COLO668 (cell line): ENCODE measurements around the gene SYP.

Experiments used
- DNase-seq: peaks from one replicate; lab custom pipeline; 2025; ENCODE audit not compliant: unreplicated experiment; lab: John Stamatoyannopoulos, UW

SYP gene

GRCh38 chrX:49199906-49200771, at the start of gene SYP:
SYP (minus strand) TSS chrX:49200193; CDS start chrX:49200186, 7 bp downstream.
- peak; percentile 91 for DNase-seq

GRCh38 chrX:49249616-49250015, 49.6 kb upstream of the SYP start:
- no peak for DNase-seq

DNA sequence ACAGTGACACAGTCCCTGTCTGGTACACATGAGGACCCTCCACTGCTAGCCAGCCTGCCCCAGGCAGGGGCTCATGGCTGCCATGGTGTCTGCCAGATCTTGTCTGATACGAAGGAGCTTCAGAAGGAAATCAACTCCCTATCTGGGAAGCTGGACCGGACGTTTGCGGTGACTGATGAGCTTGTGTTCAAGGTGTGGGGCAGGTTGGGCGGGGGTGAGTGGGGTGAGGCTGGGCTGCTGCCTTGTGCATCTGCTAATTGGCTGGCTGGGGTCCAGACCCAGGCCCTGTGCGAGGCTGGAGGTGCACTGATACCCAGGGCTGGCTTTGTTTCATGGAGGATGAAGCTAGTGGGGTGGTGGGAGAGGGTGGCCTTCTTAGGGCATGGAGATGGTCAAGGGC, 49.1 kb upstream of the SYP start:
- no peak for DNase-seq

DNA sequence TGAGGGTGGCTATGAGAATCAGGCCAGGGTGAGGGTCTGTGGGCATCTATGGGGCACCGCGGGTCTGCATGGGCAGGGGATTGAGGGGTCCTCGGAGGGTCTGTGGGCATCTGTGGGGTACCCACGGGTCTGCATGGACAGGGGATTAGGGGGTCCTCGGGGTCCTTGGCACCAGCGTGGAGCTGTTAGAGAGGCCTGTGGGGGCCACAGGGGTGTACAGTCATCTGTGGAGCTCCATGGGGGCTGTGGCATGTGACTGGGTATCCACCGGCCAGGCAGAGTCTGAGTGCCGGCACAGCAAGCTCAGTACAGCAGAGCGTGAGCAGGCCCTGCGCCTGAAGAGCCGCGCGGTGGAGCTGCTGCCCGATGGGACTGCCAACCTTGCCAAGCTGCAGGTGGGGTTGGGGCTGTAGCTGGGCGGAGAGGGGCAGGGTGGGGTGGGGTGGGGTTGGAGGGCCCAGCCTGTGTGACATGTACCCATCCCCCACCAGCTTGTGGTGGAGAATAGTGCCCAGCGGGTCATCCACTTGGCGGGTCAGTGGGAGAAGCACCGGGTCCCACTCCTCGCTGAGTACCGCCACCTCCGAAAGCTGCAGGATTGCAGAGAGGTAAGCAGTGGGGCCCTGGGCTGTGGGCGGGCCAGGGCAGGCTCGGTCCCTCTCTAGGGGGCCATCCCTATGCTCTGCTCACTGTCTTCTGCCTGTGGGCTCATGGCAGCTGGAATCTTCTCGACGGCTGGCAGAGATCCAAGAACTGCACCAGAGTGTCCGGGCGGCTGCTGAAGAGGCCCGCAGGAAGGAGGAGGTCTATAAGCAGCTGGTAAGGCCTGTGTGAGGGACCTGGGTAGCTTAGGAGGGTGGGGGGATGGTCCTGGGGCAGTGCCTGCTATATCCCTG, 48.2 kb upstream of the SYP start:
- DNase-seq: no peak

DNA sequence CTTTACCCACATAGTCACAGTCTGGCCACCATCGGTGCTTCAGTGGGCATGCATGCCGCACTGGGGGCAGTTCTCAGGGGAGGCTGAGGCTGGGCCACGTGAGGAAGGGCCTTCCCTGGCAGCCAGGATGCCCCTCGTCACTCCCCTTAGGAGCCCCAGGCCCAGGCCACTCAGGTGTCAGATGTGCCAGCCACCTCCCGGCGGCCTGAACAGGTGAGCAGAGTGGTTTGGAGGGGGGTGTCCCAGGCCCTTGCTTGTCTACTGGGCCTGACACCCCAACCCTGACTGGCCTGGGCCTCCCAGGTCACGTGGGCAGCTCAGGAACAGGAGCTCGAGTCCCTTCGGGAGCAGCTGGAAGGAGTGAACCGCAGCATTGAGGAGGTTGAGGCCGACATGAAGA, 47.4 kb upstream of the SYP start:
- DNase-seq: no peak

- no peak for DNase-seq
Observed at GRCh38 chrX:49246541-49246940, 46.5 kb upstream of the SYP start.

DNA sequence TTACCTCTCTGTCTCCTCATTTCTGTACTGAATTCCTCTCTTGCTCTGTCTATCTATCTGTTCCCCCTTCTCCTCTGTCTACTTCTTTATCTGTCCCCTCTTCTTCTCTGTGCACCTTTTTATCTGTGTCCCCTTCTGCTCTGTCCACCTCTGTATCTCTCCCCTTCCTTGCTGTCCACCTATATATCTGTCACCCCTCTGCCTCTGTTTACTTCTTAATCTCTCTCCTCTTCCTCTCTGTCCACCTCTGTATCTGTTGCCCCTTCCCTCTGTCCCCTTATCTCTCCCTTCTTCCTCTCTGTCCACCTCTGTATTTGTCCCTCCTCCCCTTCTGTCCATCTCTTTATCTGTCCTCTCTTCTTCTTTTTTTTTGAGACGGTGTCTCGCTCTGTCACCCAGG, 44.2 kb upstream of the SYP start:
- DNase-seq: no peak

GRCh38 chrX:49243166-49243565, 43.2 kb upstream of the SYP start:
- DNase-seq: no peak

GRCh38 chrX:49242545-49243066, 42.6 kb upstream of the SYP start:
- no peak for DNase-seq

DNA sequence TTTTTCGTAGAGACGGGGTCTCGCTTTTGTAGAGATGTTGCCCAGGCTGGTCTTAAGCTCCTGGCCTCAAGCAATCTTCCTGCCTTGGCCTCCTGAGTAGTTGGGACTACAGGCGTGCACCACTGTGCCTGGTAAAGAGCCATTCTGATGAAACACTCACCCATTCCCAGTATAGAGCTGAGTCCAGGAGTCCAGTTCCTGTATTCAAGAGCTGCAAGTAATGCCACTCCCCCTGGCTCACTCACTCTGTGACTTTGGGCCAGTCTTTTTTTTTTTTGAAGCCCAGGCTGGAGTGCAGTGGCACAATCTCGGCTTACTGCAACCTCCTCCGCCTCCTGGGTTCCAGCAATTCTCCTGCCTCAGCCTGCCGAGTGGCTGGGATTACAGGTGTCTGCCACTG, 38.7 kb upstream of the SYP start:
- no peak for DNase-seq

- DNase-seq: no peak
Observed at GRCh38 chrX:49237060-49237459, 37.1 kb upstream of the SYP start.

- no peak for DNase-seq
Observed at GRCh38 chrX:49233887-49234555, 34.0 kb upstream of the SYP start.

- no peak for DNase-seq
Observed at GRCh38 chrX:49233176-49233575, 33.2 kb upstream of the SYP start, which contains the start of gene CACNA1F. CACNA1F (minus strand) TSS chrX:49233340; CDS start chrX:49233309, 31 bp downstream.

GRCh38 chrX:49232525-49232924, 32.5 kb upstream of the SYP start:
- no peak for DNase-seq

- no peak for DNase-seq
Observed at GRCh38 chrX:49231333-49232000, 31.5 kb upstream of the SYP start.

GRCh38 chrX:49230500-49231232, 30.7 kb upstream of the SYP start:
- DNase-seq: peak; percentile 67

- no peak for DNase-seq
Observed at GRCh38 chrX:49228185-49228584, 28.2 kb upstream of the SYP start.

- DNase-seq: no peak
Observed at GRCh38 chrX:49227726-49228125, 27.7 kb upstream of the SYP start.

GRCh38 chrX:49226946-49227345, 27.0 kb upstream of the SYP start:
- no peak for DNase-seq

DNA sequence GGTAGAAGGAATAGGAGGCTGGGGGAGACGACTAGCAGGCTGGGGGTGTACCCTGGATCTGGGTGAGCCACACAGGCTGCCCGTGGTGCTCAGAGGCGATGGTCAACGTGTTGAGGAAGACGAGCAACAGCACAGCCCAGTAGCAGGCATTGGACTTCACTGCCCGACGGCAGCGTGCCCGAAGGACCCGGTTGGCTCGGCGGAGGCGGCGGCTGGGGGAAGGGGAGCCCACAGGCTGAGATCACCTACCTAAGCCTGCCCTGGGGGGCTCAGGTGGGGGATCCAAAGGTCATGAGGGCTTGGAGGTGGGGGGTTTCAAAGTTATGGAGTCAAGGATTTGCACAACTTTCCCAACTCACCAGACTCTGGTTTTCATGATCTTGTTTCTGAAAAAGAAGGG, 25.9 kb upstream of the SYP start:
- no peak for DNase-seq
